Measurements from ENCODE around the gene KCNK17. TPM values are rescaled to one million over a fixed set of nuclear protein-coding genes. Genes with fewer than 3 reads are reported as not detected.

The KCNK17 gene
- total and polyA plus RNA-seq, 7 donors: 0.17 to 1.4 (median 1.1) TPM; not detected in 4

DNA sequence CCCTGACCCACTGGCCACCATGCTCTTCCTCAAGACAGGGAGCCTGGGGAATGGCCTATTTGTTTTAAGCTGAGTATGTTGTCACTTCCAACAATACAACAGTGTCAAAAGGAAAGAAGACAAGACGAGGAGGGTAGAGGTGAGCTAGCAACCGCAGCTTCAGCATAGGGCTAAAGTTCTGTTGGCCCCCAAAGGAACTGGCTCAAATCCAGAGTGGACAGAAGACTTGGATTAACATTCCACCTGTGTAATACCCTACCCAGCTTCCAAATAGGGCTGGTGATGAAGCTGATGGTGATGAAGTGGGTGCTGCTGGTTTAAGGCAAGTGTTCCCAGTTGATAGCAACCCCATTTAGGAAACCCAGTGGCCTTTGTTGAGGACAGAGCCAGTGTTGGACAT is 53.3 kb downstream of the KCNK17 start:
- no peaks in the 10 kb centered on the region for H3K4me1 ChIP-seq
- no peak overlapping the region for H3K27ac ChIP-seq
- WGBS, 2 donors: 82 to 92% methylated on average over 2 of the region's 2 CpGs
- DNase-seq: no peak
- H3K36me3 ChIP-seq: no peaks in the 10 kb centered on the region
- intact Hi-C loops (cut with DNase I): no loop called here
- TF ChIP-seq EP300 (IDR thresholded peaks at IDR 0.05) (no peak), POLR2A (IDR thresholded peaks at IDR 0.05) (no peak), POLR2AphosphoS5 (IDR thresholded peaks at IDR 0.05) (no peak)
- TF ChIP-seq, protein P1, sequence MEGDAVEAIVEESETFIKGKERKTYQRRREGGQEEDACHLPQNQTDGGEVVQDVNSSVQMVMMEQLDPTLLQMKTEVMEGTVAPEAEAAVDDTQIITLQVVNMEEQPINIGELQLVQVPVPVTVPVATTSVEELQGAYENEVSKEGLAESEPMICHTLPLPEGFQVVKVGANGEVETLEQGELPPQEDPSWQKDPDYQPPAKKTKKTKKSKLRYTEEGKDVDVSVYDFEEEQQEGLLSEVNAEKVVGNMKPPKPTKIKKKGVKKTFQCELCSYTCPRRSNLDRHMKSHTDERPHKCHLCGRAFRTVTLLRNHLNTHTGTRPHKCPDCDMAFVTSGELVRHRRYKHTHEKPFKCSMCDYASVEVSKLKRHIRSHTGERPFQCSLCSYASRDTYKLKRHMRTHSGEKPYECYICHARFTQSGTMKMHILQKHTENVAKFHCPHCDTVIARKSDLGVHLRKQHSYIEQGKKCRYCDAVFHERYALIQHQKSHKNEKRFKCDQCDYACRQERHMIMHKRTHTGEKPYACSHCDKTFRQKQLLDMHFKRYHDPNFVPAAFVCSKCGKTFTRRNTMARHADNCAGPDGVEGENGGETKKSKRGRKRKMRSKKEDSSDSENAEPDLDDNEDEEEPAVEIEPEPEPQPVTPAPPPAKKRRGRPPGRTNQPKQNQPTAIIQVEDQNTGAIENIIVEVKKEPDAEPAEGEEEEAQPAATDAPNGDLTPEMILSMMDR (IDR thresholded peaks at IDR 0.05): no peak
- no peak overlapping the region for H3K4me3 ChIP-seq
- H3K9me3 ChIP-seq: no peaks in the 10 kb centered on the region
- H3K27me3 ChIP-seq: peaks cover 0 to 4% (median 0%) of the 10 kb centered on the region in 3 donors

DNA sequence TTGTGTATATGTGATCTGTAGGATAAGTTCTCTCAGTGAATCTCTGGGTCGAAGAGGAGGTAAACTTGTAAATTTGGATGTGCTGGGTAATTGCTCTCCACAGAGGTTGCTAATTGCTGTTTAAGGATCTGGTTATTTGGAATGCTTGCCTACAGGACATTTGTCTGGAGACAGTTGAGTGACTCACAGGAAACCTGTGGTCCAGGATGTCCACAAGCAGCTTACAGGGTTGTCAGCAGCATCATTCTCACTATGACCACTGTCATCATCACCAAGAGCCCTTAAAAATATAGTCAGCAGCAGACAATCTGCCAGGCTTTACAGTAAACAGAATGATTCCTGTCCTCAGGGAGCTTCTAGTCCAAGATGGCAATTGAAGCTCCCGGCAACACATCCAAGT is 53.8 kb downstream of the KCNK17 start:
- no peak overlapping the region for H3K4me3 ChIP-seq
- intact Hi-C loops (cut with DNase I): no loop called here
- H3K27me3 ChIP-seq: peaks cover 0 to 4% (median 0%) of the 10 kb centered on the region in 3 donors
- no peaks in the 10 kb centered on the region for H3K36me3 ChIP-seq
- no peaks in the 10 kb centered on the region for H3K4me1 ChIP-seq
- no peak overlapping the region for H3K27ac ChIP-seq
- WGBS, 2 donors: 86 to 92% methylated on average over 2 of the region's 2 CpGs
- no peak for TF ChIP-seq POLR2A (IDR thresholded peaks at IDR 0.05)
- no peak for TF ChIP-seq EP300 (IDR thresholded peaks at IDR 0.05)
- no peak for TF ChIP-seq POLR2AphosphoS5 (IDR thresholded peaks at IDR 0.05)
- TF ChIP-seq, protein P1 (IDR thresholded peaks at IDR 0.05): no peak
- DNase-seq: no peak
- H3K9me3 ChIP-seq: no peaks in the 10 kb centered on the region

DNA sequence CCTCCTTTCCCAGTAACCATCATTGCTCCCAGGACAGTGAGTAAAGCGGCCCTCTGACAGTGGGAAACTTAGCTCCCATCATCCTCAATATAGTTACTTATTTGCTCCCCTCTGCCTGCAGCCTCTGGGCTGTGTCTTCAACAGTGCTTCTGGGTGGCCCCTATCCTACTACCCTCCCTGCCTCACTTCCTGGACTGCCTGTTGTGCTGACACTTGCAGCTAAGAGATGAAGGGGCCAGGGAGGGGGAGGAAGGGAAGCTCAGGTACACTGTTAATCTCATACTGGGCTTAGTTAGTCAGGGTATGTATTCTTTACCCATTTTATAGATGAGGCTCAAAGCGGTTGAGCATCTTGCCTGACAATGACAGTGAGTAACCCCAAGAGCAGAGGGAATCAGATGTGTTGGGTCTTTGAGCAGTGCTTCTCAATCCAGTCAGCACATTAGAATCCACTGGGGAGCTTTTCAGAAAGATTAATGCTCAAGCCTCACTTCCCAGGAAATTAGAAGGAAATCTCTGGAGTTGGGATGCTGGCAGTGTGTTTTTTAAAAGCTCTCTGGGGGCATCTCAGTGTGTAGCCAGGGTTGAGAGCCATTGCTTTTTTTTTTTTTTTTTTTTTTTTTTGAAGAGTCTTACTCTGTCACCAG is 57.8 kb downstream of the KCNK17 start:
- intact Hi-C loops (cut with DNase I): no loop called here
- H3K4me1 ChIP-seq: no peaks in the 10 kb centered on the region
- TF ChIP-seq, protein P1 (IDR thresholded peaks at IDR 0.05): no peak
- TF ChIP-seq POLR2A (IDR thresholded peaks at IDR 0.05) (no peak), EP300 (IDR thresholded peaks at IDR 0.05) (no peak), POLR2AphosphoS5 (IDR thresholded peaks at IDR 0.05) (no peak)
- no peaks in the 10 kb centered on the region for H3K27me3 ChIP-seq
- WGBS, 2 donors: 85 to 92% methylated on average over 2 of the region's 2 CpGs
- H3K27ac ChIP-seq: no peak overlapping the region
- H3K9me3 ChIP-seq: no peaks in the 10 kb centered on the region
- H3K4me3 ChIP-seq: no peak overlapping the region
- no peak for DNase-seq
- no peaks in the 10 kb centered on the region for H3K36me3 ChIP-seq

DNA sequence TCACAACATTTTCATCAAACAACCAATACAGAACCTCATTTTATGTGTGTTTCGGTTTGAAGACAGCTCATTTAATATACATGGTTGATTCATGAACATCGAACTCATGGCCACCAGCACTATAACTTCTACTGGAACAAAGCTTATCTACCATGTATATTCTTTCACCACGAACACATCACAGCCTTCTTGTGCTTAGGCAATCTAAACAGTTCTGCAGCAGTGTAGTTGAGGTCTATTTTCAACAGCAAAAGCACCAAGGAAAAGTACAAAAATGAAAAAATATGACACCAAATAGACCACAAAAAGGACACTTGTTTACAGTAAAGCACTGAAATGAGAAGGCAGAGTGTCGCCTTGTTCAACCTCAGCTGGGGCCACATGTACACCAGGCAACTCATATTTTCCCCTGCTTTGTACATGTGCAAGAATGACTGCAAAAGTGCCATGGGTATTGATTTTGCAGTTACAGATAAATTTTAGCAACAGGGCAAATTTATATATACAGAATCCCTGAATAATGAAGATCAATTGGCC is 59.2 kb downstream of the KCNK17 start:
- no peak for DNase-seq
- Histone ChIP-seq H3K4me3 (no peak overlapping the region), H3K27me3 (no peaks in the 10 kb centered on the region), H3K36me3 (no peaks in the 10 kb centered on the region), H3K4me1 (no peaks in the 10 kb centered on the region), H3K9me3 (no peaks in the 10 kb centered on the region), H3K27ac (no peak overlapping the region)
- intact Hi-C loops (cut with DNase I): no loop called here
- TF ChIP-seq, protein P1 (IDR thresholded peaks at IDR 0.05): no peak
- TF ChIP-seq POLR2A (IDR thresholded peaks at IDR 0.05) (no peak), EP300 (IDR thresholded peaks at IDR 0.05) (no peak), POLR2AphosphoS5 (IDR thresholded peaks at IDR 0.05) (no peak)
- 83 to 93% methylated on average over 4 of the region's 4 CpGs for whole genome bisulfite sequencing, 2 donors

Data from sigmoid colon (tissue), 7 donors.